HepG2 (cell line): ENCODE data around the gene ELP1. TPM values are rescaled to one million over a fixed set of nuclear protein-coding genes. Genes with fewer than 3 reads are reported as not detected.
A peak's percentile ranks its signal among the peaks of the same experiment; 100 is the strongest.

Experiments used
- HNRNPUL1 ChIP-seq: fragments of 200-400 bp; formaldehyde crosslinking; IDR thresholded peaks from 2 replicates; pipeline ENCODE4 v1.6.1; 2017; ENCODE audit warnings: low read depth, mild to moderate bottlenecking, low read length, moderate library complexity
- ISL2 ChIP-seq: sonication (generic); formaldehyde crosslinking; IDR thresholded peaks from 2 replicates; pipeline ENCODE4 v1.5.0; 2020; ENCODE audit warnings: missing genetic modification reagents
- MYNN ChIP-seq: sonication (generic); formaldehyde crosslinking; IDR thresholded peaks from 2 replicates; pipeline ENCODE4 v1.4.0; 2020; ENCODE audit warnings: mild to moderate bottlenecking, low read depth, missing genetic modification reagents
- NCOA1 ChIP-seq: sonication (generic); formaldehyde crosslinking; IDR thresholded peaks from 2 replicates; pipeline ENCODE4 v1.9.0; 2021; ENCODE audit warnings: missing genetic modification reagents
- ONECUT2 ChIP-seq: sonication (generic); formaldehyde crosslinking; IDR thresholded peaks from 2 replicates; pipeline ENCODE4 v1.4.0; 2020; ENCODE audit warnings: missing genetic modification reagents
- PRPF4 ChIP-seq: fragments of 200-400 bp; formaldehyde crosslinking; IDR thresholded peaks from 2 replicates; pipeline ENCODE4 v1.6.1; 2016; ENCODE audit warnings: low read length, low read depth; ENCODE audit not compliant: poor library complexity, severe bottlenecking
- RFXAP ChIP-seq: sonication (generic); formaldehyde crosslinking; IDR thresholded peaks from 2 replicates; pipeline ENCODE4 v1.4.0; 2020; ENCODE audit warnings: missing genetic modification reagents, borderline replicate concordance
- SMARCE1 ChIP-seq: fragments of 450-650 bp; IDR thresholded peaks from 2 replicates; pipeline ENCODE4 v1.6.1; 2017; ENCODE audit warnings: borderline replicate concordance
- TBP ChIP-seq: sonication (generic); formaldehyde crosslinking; IDR thresholded peaks from 2 replicates; pipeline ENCODE4 v1.5.0; 2020; ENCODE audit warnings: missing genetic modification reagents
- TBX3 ChIP-seq: fragments of 450-650 bp; IDR thresholded peaks from 2 replicates; pipeline ENCODE4 v1.6.1; 2017; ENCODE audit warnings: antibody characterized with exemption, mild to moderate bottlenecking, inconsistent platforms, borderline replicate concordance
- ZBTB33 ChIP-seq: sonication (generic); formaldehyde crosslinking; IDR thresholded peaks from 2 replicates; pipeline ENCODE4 v1.4.0; 2020; ENCODE audit warnings: missing genetic modification reagents
- ZBTB46 ChIP-seq: sonication (generic); formaldehyde crosslinking; IDR thresholded peaks from 2 replicates; pipeline ENCODE4 v1.4.0; 2020; ENCODE audit warnings: mild to moderate bottlenecking, missing genetic modification reagents, borderline replicate concordance
- ZBTB7A ChIP-seq: sonication (generic); formaldehyde crosslinking; IDR thresholded peaks from 2 replicates; pipeline ENCODE4 v1.8.0; 2022; ENCODE audit warnings: mild to moderate bottlenecking, missing genetic modification reagents
- ZGPAT ChIP-seq: IDR thresholded peaks from 2 replicates; pipeline ENCODE4 v1.6.1; 2016; ENCODE audit warnings: mild to moderate bottlenecking
- ZNF263 ChIP-seq: sonication (generic); formaldehyde crosslinking; IDR thresholded peaks from 2 replicates; pipeline ENCODE4 v1.4.0; 2020; ENCODE audit warnings: missing genetic modification reagents
- ZNF276 ChIP-seq: sonication (generic); formaldehyde crosslinking; IDR thresholded peaks from 2 replicates; pipeline ENCODE4 v1.4.0; 2020; ENCODE audit warnings: mild to moderate bottlenecking, low read depth, missing genetic modification reagents
- ZNF354B ChIP-seq: sonication (generic); formaldehyde crosslinking; IDR thresholded peaks from 2 replicates; pipeline ENCODE4 v1.8.0; 2022; ENCODE audit warnings: mild to moderate bottlenecking, missing genetic modification reagents
- ZNF496 ChIP-seq: sonication (generic); formaldehyde crosslinking; IDR thresholded peaks from 2 replicates; pipeline ENCODE4 v1.8.1; 2023; ENCODE audit warnings: mild to moderate bottlenecking, moderate library complexity, missing genetic modification reagents; ENCODE audit not compliant: insufficient replicate concordance
- ZNF550 ChIP-seq: sonication (generic); formaldehyde crosslinking; IDR thresholded peaks from 2 replicates; pipeline ENCODE4 v1.4.0; 2020; ENCODE audit warnings: mild to moderate bottlenecking, missing genetic modification reagents, borderline replicate concordance
- ZNF572 ChIP-seq: sonication (generic); formaldehyde crosslinking; IDR thresholded peaks from 2 replicates; pipeline ENCODE4 v1.5.1; 2020; ENCODE audit warnings: mild to moderate bottlenecking, missing genetic modification reagents
- ZNF713 ChIP-seq: sonication (generic); formaldehyde crosslinking; IDR thresholded peaks from 2 replicates; pipeline ENCODE4 v1.4.0; 2020; ENCODE audit warnings: mild to moderate bottlenecking, missing genetic modification reagents
- ZNF83 ChIP-seq: sonication (generic); formaldehyde crosslinking; IDR thresholded peaks from 2 replicates; pipeline ENCODE4 v1.4.0; 2020; ENCODE audit warnings: missing genetic modification reagents, mild to moderate bottlenecking, borderline replicate concordance
- polyA plus RNA-seq, 8 experiments: library from polyadenylated mRNA; depleted of rRNA in 3 of 8; stranded (reverse) in 7 of 8; unstranded in 1 of 8; fragments of >200 nt; fragmentation: Illumina TruSeq in 4 of 8; extraction: Trizol in 4 of 8; gene quantifications; 2 replicates each; pipeline versions ENCODE4 v1.2.1 to v1.2.3, GENCODE V29; 2011 to 2016; ENCODE audit warnings: low read depth in 4 of 8, missing spikeins in 1 of 8, mixed read lengths in 1 of 8; ENCODE audit not compliant: insufficient read depth in 1 of 8
- total RNA-seq, 5 experiments: library from RNA; depleted of rRNA; stranded (reverse); fragments of >200 nt; fragmentation: Illumina TruSeq; extraction: Trizol; gene quantifications; 2 replicates each; pipeline ENCODE4 v1.2.3, GENCODE V29; 2016; ENCODE audit warnings: low read depth in 1 of 5

The ELP1 gene
- total and polyA plus RNA-seq, 2 of the 13 experiments (the other 11 are each of a cell fraction or from before 2014, with no cell fraction given), result 157 to 275 TPM

DNA sequence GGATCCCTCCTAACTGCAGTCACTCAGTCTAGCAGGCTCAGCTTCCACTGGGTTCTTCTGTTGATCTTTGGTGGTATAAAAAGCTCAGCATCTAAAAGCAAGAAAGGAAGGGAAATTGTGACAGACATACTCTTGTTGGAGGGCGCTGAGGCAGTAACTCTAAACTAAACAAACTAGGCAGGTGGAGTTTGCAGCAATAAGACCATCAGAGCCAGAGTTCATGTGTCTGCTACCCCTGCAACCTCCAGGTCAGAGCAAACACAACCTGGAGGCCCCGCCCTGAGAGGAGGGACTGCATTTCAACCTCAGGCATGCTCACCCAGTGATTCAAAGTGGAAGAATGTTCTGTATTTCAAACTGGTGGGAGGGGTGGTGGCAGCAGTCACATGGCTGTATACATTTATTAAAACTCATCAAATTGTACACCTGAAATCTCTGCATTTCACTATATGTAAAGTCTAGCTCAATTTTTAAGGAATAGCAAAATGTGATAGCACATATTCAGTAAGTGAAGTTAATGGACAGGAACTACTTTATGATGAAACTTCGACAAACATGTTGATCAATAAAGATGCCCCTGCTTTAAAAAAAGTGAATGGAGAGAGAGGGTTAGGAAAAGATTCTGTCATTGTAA is 64.7 kb downstream of the ELP1 start (continued):
- no peak for TF ChIP-seq ZBTB46 (CRISPR knock-in tag)
- 0 out of 2 replicates have a peak, but pooled peaks have one; percentile 65 for TF ChIP-seq ZGPAT (CRISPR knock-in tag)
- 0 out of 2 replicates have a peak, but pooled peaks have one; percentile 28 for TF ChIP-seq ZNF263
- peak; percentile 40; the same call in 1 of the 2 replicates for TF ChIP-seq RFXAP
- no peak for TF ChIP-seq ZNF713
- TF ChIP-seq TBP (CRISPR knock-in tag), result no peak
- TF ChIP-seq SMARCE1, result no peak
- no peak for TF ChIP-seq ZNF83 (CRISPR knock-in tag)
- no peak for TF ChIP-seq HNRNPUL1
- peak; percentile 71 for TF ChIP-seq ISL2 (CRISPR knock-in tag)
- no peak for TF ChIP-seq TBX3
- no peak for TF ChIP-seq ZBTB33
- no peak for TF ChIP-seq ZNF354B (CRISPR knock-in tag)
- TF ChIP-seq NCOA1, result no peak
- 0 out of 2 replicates have a peak, but pooled peaks have one; percentile 10 for TF ChIP-seq ONECUT2 (CRISPR knock-in tag)
- TF ChIP-seq ZNF572, result no peak
- TF ChIP-seq ZBTB7A (CRISPR knock-in tag), result no peak
- no peak for TF ChIP-seq PRPF4
- no peak for TF ChIP-seq ZNF550 (CRISPR knock-in tag)
- no peak for TF ChIP-seq ZNF496
- no peak for TF ChIP-seq MYNN
- TF ChIP-seq ZNF276 (CRISPR knock-in tag), result no peak
